HG03469 (cell line): ENCODE data around the gene TMED7.
"Not testable (repeated sequence)": the region's sequence is repeated elsewhere in the genome, so short reads cannot be mapped to it uniquely, and the experiment has no call there.

ENCODE experiments used
- ATAC-seq: cut with Tn5 transposase; IDR thresholded peaks from one replicate; pipeline ENCODE4 v1.9.1; 2021; ENCODE audit warnings: mild to moderate bottlenecking, moderate library complexity, moderate number of reproducible peaks; ENCODE audit not compliant: unreplicated experiment

TMED7 gene

GRCh38 chr5:115625579-115626444 lies at the start of gene TMED7:
TSS of gene TMED7 (minus strand) at chr5:115626036. CDS start at chr5:115625792, 244 bp downstream.
- peak; percentile 85 for ATAC-seq

GRCh38 chr5:115674782-115675181 lies 48.9 kb upstream of the TMED7 start:
- not testable (repeated sequence) for ATAC-seq

GRCh38 chr5:115673596-115673995 lies 47.8 kb upstream of the TMED7 start:
- no peak for ATAC-seq

GRCh38 chr5:115671939-115672338 lies 46.1 kb upstream of the TMED7 start:
- no peak for ATAC-seq

GRCh38 chr5:115666023-115666422 lies 40.2 kb upstream of the TMED7 start:
- ATAC-seq = no peak

GRCh38 chr5:115661563-115661962 lies 35.7 kb upstream of the TMED7 start:
- ATAC-seq = no peak

GRCh38 chr5:115661101-115661500 lies 35.3 kb upstream of the TMED7 start:
- no peak for ATAC-seq

- ATAC-seq = no peak
These were observed 32.0 kb upstream of the TMED7 start for GRCh38 chr5:115657881-115658233.

- no peak for ATAC-seq
These were observed 31.5 kb upstream of the TMED7 start for GRCh38 chr5:115657125-115657880.

GRCh38 chr5:115656404-115656803 lies 30.6 kb upstream of the TMED7 start:
- no peak for ATAC-seq

GRCh38 chr5:115655994-115656393 lies 30.2 kb upstream of the TMED7 start:
- no peak for ATAC-seq

- no peak for ATAC-seq
These were observed 23.7 kb upstream of the TMED7 start for GRCh38 chr5:115649541-115649940.

- no peak for ATAC-seq
These were observed 22.2 kb upstream of the TMED7 start for GRCh38 chr5:115648056-115648455.

- ATAC-seq = not testable (repeated sequence)
These were observed 19.6 kb upstream of the TMED7 start for GRCh38 chr5:115645386-115645785.

GRCh38 chr5:115644046-115644445 lies 18.2 kb upstream of the TMED7 start:
- no peak for ATAC-seq

GRCh38 chr5:115641948-115642347 lies 16.1 kb upstream of the TMED7 start:
- ATAC-seq = no peak

- ATAC-seq = no peak
These were observed 14.4 kb upstream of the TMED7 start for GRCh38 chr5:115640274-115640673.

- ATAC-seq = no peak
These were observed 13.5 kb upstream of the TMED7 start for GRCh38 chr5:115639377-115639776.

GRCh38 chr5:115637507-115637906 lies 11.7 kb upstream of the TMED7 start:
- ATAC-seq = no peak

GRCh38 chr5:115636008-115636407 lies 10.2 kb upstream of the TMED7 start:
- ATAC-seq = no peak

GRCh38 chr5:115634343-115635132 lies 8.7 kb upstream of the TMED7 start:
- ATAC-seq = peak; percentile 38
